H9 (cell line): ENCODE measurements around the gene IER5L. TPM values are rescaled to one million over a fixed set of nuclear protein-coding genes. Genes with fewer than 3 reads are reported as not detected.

Experiments
- DNase-seq: peaks from one replicate; pipeline ENCODE4 v3.0.0-alpha.2; 2017
- H2AFZ ChIP-seq: one replicate; pipeline ENCODE4 v1.6.1; 2013; ENCODE audit warnings: mild to moderate bottlenecking, low read length, control low read depth, moderate library complexity
- H2AK5ac ChIP-seq: 2 replicates; pipeline ENCODE4 v1.6.1; 2013; ENCODE audit warnings: low read length, control low read depth, mixed read lengths; ENCODE audit not compliant: insufficient read length
- H2BK120ac ChIP-seq: one replicate; pipeline ENCODE4 v1.6.1; 2013; ENCODE audit warnings: low read depth, mild to moderate bottlenecking, low read length, control low read depth, inconsistent platforms; ENCODE audit not compliant: poor library complexity, severe bottlenecking
- H2BK12ac ChIP-seq: 2 replicates; pipeline ENCODE4 v1.6.1; 2013; ENCODE audit warnings: low read length, control low read depth, mixed read lengths, low read depth; ENCODE audit not compliant: insufficient read length
- H2BK15ac ChIP-seq: 2 replicates; pipeline ENCODE4 v1.6.1; 2013; ENCODE audit warnings: low read depth, low read length, control low read depth
- H2BK20ac ChIP-seq: one replicate; pipeline ENCODE4 v1.6.1; 2013; ENCODE audit warnings: low read depth, mild to moderate bottlenecking, low read length, control low read depth, inconsistent platforms; ENCODE audit not compliant: poor library complexity, severe bottlenecking
- H2BK5ac ChIP-seq: 2 replicates; pipeline ENCODE4 v1.6.1; 2013; ENCODE audit warnings: low read length, control low read depth, mixed read lengths; ENCODE audit not compliant: insufficient read length
- H3K14ac ChIP-seq: 2 replicates; pipeline ENCODE4 v1.6.1; 2013; ENCODE audit warnings: low read length, control low read depth; ENCODE audit not compliant: insufficient read depth
- H3K18ac ChIP-seq: 2 replicates; pipeline ENCODE4 v1.6.1; 2013; ENCODE audit warnings: low read depth, mild to moderate bottlenecking, mixed read lengths, low read length, control low read depth; ENCODE audit not compliant: insufficient read length
- H3K23ac ChIP-seq: 2 replicates; pipeline ENCODE4 v1.6.1; 2013; ENCODE audit warnings: low read length, control low read depth, mixed read lengths, low read depth; ENCODE audit not compliant: insufficient read length
- H3K23me2 ChIP-seq: 2 replicates; pipeline ENCODE4 v1.6.1; 2013; ENCODE audit warnings: low read depth, mild to moderate bottlenecking, mixed read lengths, low read length, control low read depth; ENCODE audit not compliant: insufficient read length, poor library complexity, severe bottlenecking
- H3K27ac ChIP-seq: 2 replicates; pipeline ENCODE4 v1.5.1; 2013; ENCODE audit warnings: low read length, control low read depth, mixed read lengths, low read depth; ENCODE audit not compliant: insufficient read length
- H3K27me3 ChIP-seq: 2 replicates; pipeline ENCODE4 v1.6.1; 2013; ENCODE audit warnings: low read length, control low read depth, inconsistent platforms; ENCODE audit not compliant: insufficient read depth
- H3K4ac ChIP-seq: 2 replicates; pipeline ENCODE4 v1.6.1; 2013; ENCODE audit warnings: low read depth, mild to moderate bottlenecking, control low read depth, inconsistent platforms, low read length, moderate library complexity
- H3K4me1 ChIP-seq: 2 replicates; pipeline ENCODE4 v1.6.1; 2013; ENCODE audit warnings: low read length, control low read depth, inconsistent platforms; ENCODE audit not compliant: insufficient read depth
- H3K4me2 ChIP-seq: 2 replicates; pipeline ENCODE4 v1.6.1; 2013; ENCODE audit warnings: low read length, control low read depth, mixed read lengths; ENCODE audit not compliant: insufficient read length, insufficient read depth
- H3K56ac ChIP-seq: 2 replicates; pipeline ENCODE4 v1.6.1; 2013; ENCODE audit warnings: low read depth, mild to moderate bottlenecking, mixed read lengths, low read length, control low read depth; ENCODE audit not compliant: insufficient read length
- H3K79me1 ChIP-seq: 2 replicates; pipeline ENCODE4 v1.6.1; 2013; ENCODE audit warnings: low read depth, mild to moderate bottlenecking, moderate library complexity, low read length, control low read depth, inconsistent platforms; ENCODE audit not compliant: insufficient read depth, poor library complexity, severe bottlenecking
- H3K79me2 ChIP-seq: 2 replicates; pipeline ENCODE4 v1.6.1; 2013; ENCODE audit warnings: low read length, control low read depth, inconsistent platforms; ENCODE audit not compliant: insufficient read depth
- H3K9ac ChIP-seq: 2 replicates; pipeline ENCODE4 v1.6.1; 2013; ENCODE audit warnings: low read length, control low read depth, mixed read lengths; ENCODE audit not compliant: insufficient read length; ENCODE audit errors: extremely low read depth
- H3K9me3 ChIP-seq: one replicate; pipeline ENCODE4 v1.6.1; 2013; ENCODE audit warnings: low read depth, low read length, inconsistent platforms; ENCODE audit not compliant: control insufficient read depth
- H3T11ph ChIP-seq: one replicate; pipeline ENCODE4 v1.6.1; 2013; ENCODE audit warnings: mild to moderate bottlenecking, low read length, control low read depth, inconsistent platforms
- H4K20me1 ChIP-seq: one replicate; pipeline ENCODE4 v1.6.1; 2013; ENCODE audit not compliant: control insufficient read depth, insufficient read length, insufficient read depth
- H4K5ac ChIP-seq: 2 replicates; pipeline ENCODE4 v1.6.1; 2013; ENCODE audit warnings: low read depth, mild to moderate bottlenecking, mixed read lengths, low read length, control low read depth; ENCODE audit not compliant: insufficient read length
- H4K8ac ChIP-seq: replicated peaks from 2 replicates; pipeline ENCODE4 v1.6.1; 2013; ENCODE audit warnings: low read length, control low read depth, mixed read lengths, low read depth; ENCODE audit not compliant: insufficient read length
- H4K91ac ChIP-seq: 2 replicates; pipeline ENCODE4 v1.6.1; 2013; ENCODE audit warnings: low read depth, mild to moderate bottlenecking, moderate library complexity, mixed read lengths, low read length, control low read depth; ENCODE audit not compliant: insufficient read length
- H3K27ac Mint-ChIP-seq, 3 experiments: 2 replicates in 2 of 3; 3 replicates in 1 of 3; pipeline ENCODE4 v1.8.0; 2020 to 2021; ENCODE audit warnings: mixed read lengths in 3 of 3, mild to moderate bottlenecking in 1 of 3, moderate library complexity in 1 of 3
- H3K27me3 Mint-ChIP-seq: 2 replicates; pipeline ENCODE4 v1.8.0; 2021; ENCODE audit warnings: low read depth, mild to moderate bottlenecking, moderate library complexity, mixed read lengths
- H3K36me3 Mint-ChIP-seq, 3 experiments: 2 replicates in 2 of 3; 3 replicates in 1 of 3; pipeline ENCODE4 v1.8.0; 2020 to 2021; ENCODE audit warnings: low read depth in 3 of 3, mixed read lengths in 3 of 3; ENCODE audit not compliant: insufficient read depth in 1 of 3
- H3K4me1 Mint-ChIP-seq, 2 experiments: 2 replicates each; pipeline ENCODE4 v1.8.0; 2020; ENCODE audit warnings: mixed read lengths in 2 of 2
- H3K4me3 Mint-ChIP-seq, 2 experiments: 2 replicates in 1 of 2; 3 replicates in 1 of 2; pipeline ENCODE4 v1.8.0; 2020 to 2021; ENCODE audit warnings: mild to moderate bottlenecking in 2 of 2, mixed read lengths in 2 of 2, moderate library complexity in 1 of 2
- H3K9me3 Mint-ChIP-seq, 2 experiments: 2 replicates in 1 of 2; 3 replicates in 1 of 2; pipeline ENCODE4 v1.8.0; 2020; ENCODE audit warnings: mild to moderate bottlenecking in 2 of 2, mixed read lengths in 2 of 2, moderate library complexity in 1 of 2
- WGBS: extraction: QIAGEN DNeasy Blood & Tissue Kit; methylation state at CpG from one replicate; pipeline ENCODE4 v1.1.7; 2013; ENCODE audit warnings: missing lambda C conversion rate, low lambda C conversion rate, mixed read lengths; ENCODE audit not compliant: insufficient read length; ENCODE audit errors: extremely low coverage; 5-methylcytosine and 5-hydroxymethylcytosine counted together
- total RNA-seq: library from RNA; stranded (reverse); gene quantifications from 2 replicates; pipeline ENCODE4 v1.2.1, GENCODE V29; 2021
- TF ChIP-seq, protein P1 (sequence below): fragments of 200-600 bp; sonication (generic); conservative IDR thresholded peaks from 3 replicates; pipeline ENCODE4 v1.8.0; 2021; ENCODE audit warnings: antibody characterized with exemption, mild to moderate bottlenecking

Gene IER5L
- total RNA-seq, 1 experiment from 2014 or later: 1.0 TPM

DNA sequence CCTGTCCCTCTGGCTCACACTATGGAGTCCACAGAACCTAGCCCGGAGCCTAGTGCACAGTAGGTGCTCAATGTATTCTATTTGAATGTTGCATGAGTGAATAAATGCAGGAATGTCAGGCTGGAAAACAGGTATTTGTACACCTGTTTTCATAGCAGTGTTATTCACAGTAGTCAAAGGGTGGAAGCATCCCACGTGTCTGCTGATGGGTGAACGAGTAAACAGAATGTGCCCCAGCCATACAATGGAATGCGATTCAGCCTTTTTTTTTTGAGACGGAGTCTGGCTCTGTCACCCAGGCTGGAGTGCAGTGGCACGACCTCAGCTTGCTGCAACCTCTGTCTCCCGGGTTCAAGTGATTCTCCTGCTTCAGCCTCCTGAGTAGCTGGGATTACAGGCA, 31.5 kb upstream of the IER5L start:
- H3K79me2 ChIP-seq: peaks cover 3% of the 10 kb centered on the region; the same call in 1 of the 2 replicates
- peak overlapping the region; percentile 71 for H3K27ac ChIP-seq
- H3K23me2 ChIP-seq: peaks cover 7% of the 10 kb centered on the region
- no peak overlapping the region for H2AFZ ChIP-seq
- no peak overlapping the region for H4K91ac ChIP-seq
- no peak overlapping the region for H3T11ph ChIP-seq
- H3K79me1 ChIP-seq: no peaks in the 10 kb centered on the region
- H2BK15ac ChIP-seq: no peak overlapping the region
- peaks cover 30 to 48% of the 10 kb centered on the region in 2 experiments for H3K4me1 Mint-ChIP-seq
- H2BK12ac ChIP-seq: no peak overlapping the region
- H3K4me2 ChIP-seq: peak overlapping the region; percentile 98
- no peak overlapping the region for H3K23ac ChIP-seq
- no peak overlapping the region for H3K56ac ChIP-seq
- no peaks in the 10 kb centered on the region for H3K9me3 ChIP-seq
- H2BK120ac ChIP-seq: no peak overlapping the region
- H4K20me1 ChIP-seq: peaks cover 2% of the 10 kb centered on the region
- no peak overlapping the region for H2BK5ac ChIP-seq
- H4K5ac ChIP-seq: peak overlapping the region; percentile 53
- H3K4ac ChIP-seq: no peak overlapping the region
- H3K4me3 Mint-ChIP-seq: peak overlapping the region; percentile 89 to 92
- H3K4me1 ChIP-seq: no peaks in the 10 kb centered on the region; the same call in 1 of the 2 replicates
- TF ChIP-seq, protein P1, sequence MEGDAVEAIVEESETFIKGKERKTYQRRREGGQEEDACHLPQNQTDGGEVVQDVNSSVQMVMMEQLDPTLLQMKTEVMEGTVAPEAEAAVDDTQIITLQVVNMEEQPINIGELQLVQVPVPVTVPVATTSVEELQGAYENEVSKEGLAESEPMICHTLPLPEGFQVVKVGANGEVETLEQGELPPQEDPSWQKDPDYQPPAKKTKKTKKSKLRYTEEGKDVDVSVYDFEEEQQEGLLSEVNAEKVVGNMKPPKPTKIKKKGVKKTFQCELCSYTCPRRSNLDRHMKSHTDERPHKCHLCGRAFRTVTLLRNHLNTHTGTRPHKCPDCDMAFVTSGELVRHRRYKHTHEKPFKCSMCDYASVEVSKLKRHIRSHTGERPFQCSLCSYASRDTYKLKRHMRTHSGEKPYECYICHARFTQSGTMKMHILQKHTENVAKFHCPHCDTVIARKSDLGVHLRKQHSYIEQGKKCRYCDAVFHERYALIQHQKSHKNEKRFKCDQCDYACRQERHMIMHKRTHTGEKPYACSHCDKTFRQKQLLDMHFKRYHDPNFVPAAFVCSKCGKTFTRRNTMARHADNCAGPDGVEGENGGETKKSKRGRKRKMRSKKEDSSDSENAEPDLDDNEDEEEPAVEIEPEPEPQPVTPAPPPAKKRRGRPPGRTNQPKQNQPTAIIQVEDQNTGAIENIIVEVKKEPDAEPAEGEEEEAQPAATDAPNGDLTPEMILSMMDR: no peak
- no peak overlapping the region for H3K18ac ChIP-seq
- H3K14ac ChIP-seq: no peak overlapping the region
- H3K9me3 Mint-ChIP-seq: no peaks in the 10 kb centered on the region; a peak in 1 of 5 replicates
- H3K27ac Mint-ChIP-seq: peak overlapping the region; percentile 97 to 99 (median 98); a peak in 6 of 7 replicates
- no peaks in the 10 kb centered on the region for H3K27me3 ChIP-seq
- peaks cover 0 to 12% (median 9%) of the 10 kb centered on the region in 3 experiments; a peak in 4 of 7 replicates for H3K36me3 Mint-ChIP-seq
- H2AK5ac ChIP-seq: no peak overlapping the region
- H3K9ac ChIP-seq: no peak overlapping the region
- no peak overlapping the region for H2BK20ac ChIP-seq
- no peak for DNase-seq
- WGBS: no CpG with 5 or more reads among the region's 7 CpGs
- peaks cover 4% of the 10 kb centered on the region for H3K27me3 Mint-ChIP-seq
- no peak overlapping the region for H4K8ac ChIP-seq
